Astrocyte of the spinal cord (primary cell): Measurements from ENCODE around the gene ZNF8.
"Not testable (repeated sequence)": the region's sequence is repeated elsewhere in the genome, so short reads cannot be mapped to it uniquely, and the experiment has no call there.

Experiments used
- DNase-seq: peaks from one replicate; pipeline ENCODE4 v3.0.0; 2011; ENCODE audit warnings: low read depth, low spot score
- H3K4me3 ChIP-seq: 2 replicates; pipeline ENCODE4 v1.5.1; 2011; ENCODE audit warnings: low read depth, mild to moderate bottlenecking, low read length, moderate library complexity
- in situ Hi-C: cut with HindIII; loops from 2 replicates; pipeline ENCODE4 v1.10.0; 2017; ENCODE audit warnings: low sequenced_read_pairs
- TF ChIP-seq, protein P1 (sequence below): IDR thresholded peaks from 2 replicates; pipeline ENCODE4 v1.5.1; 2012; ENCODE audit warnings: low read depth, mild to moderate bottlenecking, low read length, inconsistent platforms

Gene ZNF8

DNA sequence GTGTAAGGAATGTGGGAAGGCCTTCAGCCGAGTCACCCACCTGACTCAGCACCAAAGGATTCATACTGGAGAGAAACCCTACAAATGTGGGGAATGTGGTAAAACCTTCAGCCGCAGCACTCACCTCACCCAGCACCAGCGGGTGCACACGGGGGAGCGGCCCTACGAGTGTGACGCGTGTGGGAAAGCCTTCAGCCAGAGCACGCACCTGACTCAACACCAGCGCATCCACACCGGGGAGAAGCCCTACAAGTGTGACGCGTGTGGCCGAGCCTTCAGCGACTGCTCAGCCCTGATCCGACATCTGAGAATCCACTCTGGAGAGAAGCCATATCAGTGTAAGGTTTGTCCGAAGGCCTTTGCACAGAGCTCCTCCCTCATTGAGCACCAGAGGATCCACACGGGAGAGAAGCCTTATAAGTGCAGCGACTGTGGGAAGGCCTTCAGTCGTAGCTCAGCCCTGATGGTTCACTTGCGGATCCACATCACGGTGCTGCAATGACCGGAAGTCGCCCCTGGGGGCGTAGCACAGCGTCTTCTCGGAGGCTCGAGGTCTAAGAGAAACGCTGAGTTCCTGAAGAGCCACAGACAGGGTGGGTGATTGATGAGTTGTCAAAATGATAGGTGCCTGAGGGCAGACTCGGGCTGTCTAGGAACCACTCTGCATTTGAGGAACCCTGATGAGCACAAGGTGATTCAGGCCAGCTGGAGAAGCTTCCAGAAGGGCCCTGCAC lies 60.2 kb downstream of the ZNF8 start:
- no peak overlapping the region for H3K4me3 ChIP-seq
- in situ Hi-C loops = no loop called here
- TF ChIP-seq, protein P1, sequence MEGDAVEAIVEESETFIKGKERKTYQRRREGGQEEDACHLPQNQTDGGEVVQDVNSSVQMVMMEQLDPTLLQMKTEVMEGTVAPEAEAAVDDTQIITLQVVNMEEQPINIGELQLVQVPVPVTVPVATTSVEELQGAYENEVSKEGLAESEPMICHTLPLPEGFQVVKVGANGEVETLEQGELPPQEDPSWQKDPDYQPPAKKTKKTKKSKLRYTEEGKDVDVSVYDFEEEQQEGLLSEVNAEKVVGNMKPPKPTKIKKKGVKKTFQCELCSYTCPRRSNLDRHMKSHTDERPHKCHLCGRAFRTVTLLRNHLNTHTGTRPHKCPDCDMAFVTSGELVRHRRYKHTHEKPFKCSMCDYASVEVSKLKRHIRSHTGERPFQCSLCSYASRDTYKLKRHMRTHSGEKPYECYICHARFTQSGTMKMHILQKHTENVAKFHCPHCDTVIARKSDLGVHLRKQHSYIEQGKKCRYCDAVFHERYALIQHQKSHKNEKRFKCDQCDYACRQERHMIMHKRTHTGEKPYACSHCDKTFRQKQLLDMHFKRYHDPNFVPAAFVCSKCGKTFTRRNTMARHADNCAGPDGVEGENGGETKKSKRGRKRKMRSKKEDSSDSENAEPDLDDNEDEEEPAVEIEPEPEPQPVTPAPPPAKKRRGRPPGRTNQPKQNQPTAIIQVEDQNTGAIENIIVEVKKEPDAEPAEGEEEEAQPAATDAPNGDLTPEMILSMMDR = no peak
- DNase-seq = no peak

DNA sequence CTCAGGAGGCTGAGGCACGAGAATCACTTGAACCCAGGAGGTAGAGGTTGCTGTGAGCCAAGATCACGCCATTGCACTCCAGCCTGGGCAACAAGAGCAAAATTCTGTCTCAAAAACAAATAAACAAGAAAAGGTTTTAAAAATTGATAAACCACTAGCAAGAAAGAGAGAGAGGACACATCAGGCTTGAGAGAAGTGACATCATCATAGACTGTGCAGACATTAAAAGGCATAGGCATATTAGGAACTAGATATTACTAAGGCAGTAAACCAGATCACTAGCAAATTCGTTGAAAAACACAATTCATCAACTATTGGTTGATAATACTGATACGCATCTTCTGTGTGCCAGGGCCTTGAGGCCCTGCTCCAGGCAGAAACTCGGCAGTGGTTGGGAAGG lies 66.8 kb downstream of the ZNF8 start:
- H3K4me3 ChIP-seq = no peak overlapping the region
- in situ Hi-C loops = no loop called here
- DNase-seq = no peak
- TF ChIP-seq, protein P1 = no peak

DNA sequence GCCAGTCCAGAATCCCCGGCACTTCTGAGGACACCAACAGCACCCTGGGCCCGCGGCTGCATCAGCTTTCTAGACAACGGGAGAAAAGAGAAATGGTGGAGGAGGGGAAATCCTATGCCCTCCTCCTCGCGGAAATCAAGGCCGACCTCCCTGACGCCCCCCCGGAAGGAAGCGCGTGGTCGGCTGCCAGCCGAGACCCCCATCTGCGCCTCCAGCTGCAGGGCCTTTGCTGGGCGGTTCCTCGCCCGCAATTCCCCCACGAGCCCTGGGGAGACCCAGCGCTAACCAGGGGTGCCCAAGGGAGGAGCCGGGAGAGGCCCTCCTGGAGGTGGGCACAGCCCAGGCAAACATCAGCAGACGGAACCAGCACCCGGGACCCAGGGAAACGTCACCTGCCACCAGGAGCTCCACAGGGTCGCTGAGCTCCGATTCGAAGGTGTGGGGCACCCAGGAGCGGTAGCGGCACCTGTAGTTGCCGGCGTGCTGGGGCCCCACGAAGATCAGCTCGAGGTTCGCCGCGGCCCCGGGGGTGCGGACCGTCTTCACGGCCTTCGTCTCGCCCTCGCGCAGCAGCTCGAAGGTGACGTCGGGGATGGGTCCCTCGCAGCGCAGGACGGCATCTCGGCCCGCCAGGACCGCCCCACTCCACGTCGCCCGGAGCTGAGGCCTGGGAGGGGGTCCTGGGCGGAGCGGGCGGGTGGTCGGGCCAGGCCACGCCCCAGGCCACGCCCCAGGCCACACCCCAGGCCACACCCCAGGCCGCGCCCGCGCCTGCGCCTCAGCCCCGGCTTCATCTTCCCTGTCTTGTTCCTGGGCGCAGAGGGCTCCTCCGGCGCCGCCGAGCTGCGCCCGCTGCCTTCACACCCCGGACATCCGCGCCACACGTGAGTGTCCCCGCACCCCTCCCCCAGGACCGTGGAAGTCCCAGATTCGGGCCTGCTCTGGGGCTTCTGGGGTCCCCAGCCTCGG lies 68.5 kb downstream of the ZNF8 start:
- DNase-seq = peak; percentile 73
- peak overlapping the region; percentile 71 for H3K4me3 ChIP-seq
- in situ Hi-C loops = no loop called here

DNA sequence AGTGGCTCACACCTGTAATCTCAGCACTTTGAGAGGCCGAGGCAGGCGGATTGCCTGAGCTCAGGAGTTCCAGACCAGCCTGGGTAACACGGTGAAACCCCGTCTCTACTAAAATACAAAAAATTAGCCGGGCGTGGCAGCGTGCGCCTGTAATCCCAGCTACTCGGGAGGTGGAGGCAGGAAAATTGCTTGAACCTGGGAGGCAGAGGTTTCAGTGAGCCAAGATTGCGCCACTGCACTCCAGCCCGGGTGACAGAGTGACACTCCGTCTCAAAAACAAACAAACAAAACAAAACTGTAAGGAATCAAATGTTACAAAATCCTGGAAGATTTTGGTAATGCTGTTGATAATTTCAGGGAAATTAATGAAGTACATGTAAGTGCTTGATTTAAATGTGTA lies 69.3 kb downstream of the ZNF8 start:
- peak overlapping the region; percentile 71 for H3K4me3 ChIP-seq
- DNase-seq, in situ Hi-C loops: not testable (repeated sequence)

More for the DNA sequence above, 68.5 kb downstream of the ZNF8 start:
- TF ChIP-seq, protein P1 = no peak

DNA sequence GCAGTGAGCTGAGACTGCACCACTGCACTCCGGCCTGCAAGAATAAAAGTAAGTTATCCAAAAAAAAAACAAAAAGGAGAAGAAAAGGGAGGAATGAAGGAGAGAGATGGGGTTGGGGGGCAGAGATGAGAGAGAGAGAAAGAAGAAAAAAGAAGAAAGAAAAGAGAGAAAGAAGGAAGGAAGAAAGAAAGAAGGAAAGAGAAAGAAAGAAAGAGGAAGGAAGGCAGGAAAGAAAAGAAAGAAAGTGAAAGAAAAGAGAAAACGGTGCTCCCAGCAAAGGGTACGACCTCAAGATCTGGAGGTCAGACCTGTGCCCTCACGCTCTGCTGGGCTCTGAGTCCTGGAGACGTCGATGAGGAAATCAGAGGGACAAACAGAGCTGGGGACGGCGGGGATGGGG lies 70.8 kb downstream of the ZNF8 start:
- DNase-seq = no peak
- in situ Hi-C loops = no loop called here
- H3K4me3 ChIP-seq = no peak overlapping the region
- TF ChIP-seq, protein P1 = no peak

DNA sequence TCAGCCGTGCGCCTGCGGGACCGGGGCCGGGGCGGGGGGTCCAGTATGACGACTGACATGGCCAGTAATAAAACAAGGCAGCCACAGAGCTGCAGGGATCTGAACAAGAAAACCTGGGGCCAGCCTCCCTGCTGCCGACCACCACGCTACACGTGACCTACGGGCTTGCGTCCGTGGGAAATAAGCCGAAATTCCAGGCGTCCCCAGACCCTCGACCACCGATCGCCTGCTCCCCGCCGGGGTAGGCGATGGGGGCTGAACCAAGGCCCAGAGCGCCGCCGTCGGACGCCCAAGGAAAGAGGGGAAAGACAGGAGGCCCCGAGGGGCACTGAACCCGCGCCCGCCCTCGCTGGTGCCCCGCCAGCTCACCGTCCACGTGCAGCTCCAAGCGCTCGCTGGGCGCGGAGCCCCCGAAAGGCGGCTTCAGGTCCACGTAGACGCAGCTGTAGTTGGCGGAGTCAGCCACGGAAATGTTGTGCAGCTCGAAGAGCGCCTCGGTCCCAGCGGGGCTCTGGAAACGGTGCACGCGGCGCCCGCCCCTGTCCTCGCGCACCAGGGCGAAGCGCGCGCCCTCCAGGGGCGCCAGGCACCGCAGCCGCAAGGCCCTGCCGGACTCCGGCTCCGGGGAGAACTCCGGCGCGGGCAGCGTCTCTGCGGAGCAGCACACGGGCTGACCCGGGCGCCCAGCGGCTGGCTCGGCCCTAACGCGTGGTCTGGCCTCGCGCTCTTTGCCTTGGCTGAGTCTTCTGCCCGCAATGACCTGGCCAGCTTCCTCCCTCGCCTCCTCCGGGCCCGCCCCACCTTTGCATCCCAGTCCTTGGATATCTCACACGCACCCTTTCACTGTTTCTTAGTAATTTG lies 71.5 kb downstream of the ZNF8 start:
- TF ChIP-seq, protein P1 = no peak
- no peak overlapping the region for H3K4me3 ChIP-seq
- in situ Hi-C loops = no loop called here
- no peak for DNase-seq
